ENCODE measurements around the gene SEMA4A.

Gene SEMA4A

GRCh38 chr1:156136970-156137483 is 16.4 kb upstream of the SEMA4A start:
- no peak for DNase-seq

GRCh38 chr1:156138458-156138867 is 14.9 kb upstream of the SEMA4A start:
- no peak for DNase-seq

GRCh38 chr1:156140879-156141707 is 12.3 kb upstream of the SEMA4A start:
- no peak for DNase-seq

- no peak for DNase-seq
These were observed 9.5 kb upstream of the SEMA4A start for GRCh38 chr1:156143765-156144489.

GRCh38 chr1:156144742-156145141 is 8.6 kb upstream of the SEMA4A start:
- no peak for DNase-seq

GRCh38 chr1:156145650-156146019 is 7.8 kb upstream of the SEMA4A start:
- no peak for DNase-seq

DNA sequence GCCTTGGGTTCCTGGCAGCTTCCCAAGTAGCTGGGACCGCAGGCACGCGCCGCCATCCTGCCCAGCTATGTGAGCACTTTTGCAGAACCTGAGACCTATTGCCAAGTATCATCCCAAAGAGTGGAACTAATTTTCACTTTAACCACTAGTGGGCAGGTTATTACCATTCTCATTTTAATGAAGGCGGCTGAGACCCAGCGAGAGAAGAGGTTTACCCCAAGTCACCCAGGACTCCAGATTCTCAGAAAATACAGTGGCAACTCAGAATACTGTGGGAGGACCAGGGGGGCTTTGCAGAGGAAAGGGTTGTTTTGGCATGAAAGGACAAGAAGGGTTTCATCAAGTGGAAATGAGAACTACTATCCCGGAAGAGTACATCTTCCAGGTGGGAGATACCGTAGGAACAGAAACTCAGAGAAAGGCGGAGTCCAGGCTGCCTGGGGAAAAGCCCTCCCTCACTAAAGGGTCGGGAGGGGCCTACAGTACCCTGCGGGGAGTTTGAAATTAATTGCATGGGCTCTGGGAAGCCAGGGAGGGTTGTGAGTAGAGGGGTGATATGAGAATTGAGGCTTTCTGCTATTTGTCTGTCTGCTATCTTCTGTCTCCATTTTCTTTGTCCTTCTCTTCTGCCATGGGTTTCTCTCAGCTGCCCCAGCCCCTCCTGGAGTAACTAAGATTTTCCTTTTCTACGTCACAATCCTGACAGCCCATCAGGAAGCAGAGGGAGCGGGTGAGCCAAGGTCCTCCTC is 7.2 kb upstream of the SEMA4A start:
- DNase-seq, result peak in 1 of 2 donors; percentile 85

GRCh38 chr1:156146769-156147405 is 6.5 kb upstream of the SEMA4A start:
- DNase-seq, result peak in 1 of 2 donors; percentile 45

- no peak for DNase-seq
These were observed 5.2 kb upstream of the SEMA4A start for GRCh38 chr1:156148216-156148615.

DNA sequence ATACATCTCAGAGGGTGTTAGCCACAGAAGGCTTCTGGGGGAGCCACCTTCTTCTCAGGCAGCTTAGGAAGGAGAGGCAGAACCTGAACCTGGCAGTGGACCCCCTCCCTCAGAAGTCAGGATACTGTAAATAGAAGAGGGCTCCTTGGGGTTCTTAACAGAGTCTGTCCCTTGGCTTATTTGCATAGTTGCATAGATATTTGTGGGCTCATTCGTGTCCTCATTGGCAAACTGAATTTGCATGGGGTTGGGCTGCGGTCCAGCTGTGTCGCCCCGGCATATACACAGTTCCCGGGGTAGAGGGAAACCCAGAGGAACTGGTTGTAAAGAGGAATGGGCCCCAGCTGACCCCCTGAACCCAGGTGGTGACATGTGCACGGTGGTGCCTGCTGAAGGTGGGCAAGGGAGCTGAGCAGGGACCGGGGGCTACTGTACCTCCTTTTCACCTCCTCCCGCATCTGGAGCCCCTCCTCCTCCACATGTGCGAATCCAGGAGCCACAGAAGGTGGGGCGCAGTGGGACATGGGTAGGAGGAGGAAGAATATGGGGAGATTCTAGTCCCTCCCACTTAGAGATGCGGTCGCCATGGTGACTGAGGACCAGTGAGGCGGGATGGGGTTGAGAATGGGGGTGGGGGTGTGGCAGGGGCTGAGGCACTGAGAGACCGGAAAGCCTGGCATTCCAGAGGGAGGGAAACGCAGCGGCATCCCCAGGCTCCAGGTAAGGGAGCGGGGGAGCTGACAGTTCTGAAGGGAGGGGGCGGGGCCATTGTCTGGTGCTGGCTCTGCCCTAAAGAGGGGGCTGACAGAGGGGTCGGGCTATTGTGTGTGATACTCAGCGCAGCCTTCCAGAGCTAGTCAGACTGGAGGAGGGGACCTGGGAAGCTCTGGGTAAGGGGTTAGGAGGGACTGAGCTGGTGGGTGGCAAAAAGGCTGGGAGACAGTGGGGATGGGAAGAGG is 3.7 kb upstream of the SEMA4A start:
- DNase-seq, result no peak

DNA sequence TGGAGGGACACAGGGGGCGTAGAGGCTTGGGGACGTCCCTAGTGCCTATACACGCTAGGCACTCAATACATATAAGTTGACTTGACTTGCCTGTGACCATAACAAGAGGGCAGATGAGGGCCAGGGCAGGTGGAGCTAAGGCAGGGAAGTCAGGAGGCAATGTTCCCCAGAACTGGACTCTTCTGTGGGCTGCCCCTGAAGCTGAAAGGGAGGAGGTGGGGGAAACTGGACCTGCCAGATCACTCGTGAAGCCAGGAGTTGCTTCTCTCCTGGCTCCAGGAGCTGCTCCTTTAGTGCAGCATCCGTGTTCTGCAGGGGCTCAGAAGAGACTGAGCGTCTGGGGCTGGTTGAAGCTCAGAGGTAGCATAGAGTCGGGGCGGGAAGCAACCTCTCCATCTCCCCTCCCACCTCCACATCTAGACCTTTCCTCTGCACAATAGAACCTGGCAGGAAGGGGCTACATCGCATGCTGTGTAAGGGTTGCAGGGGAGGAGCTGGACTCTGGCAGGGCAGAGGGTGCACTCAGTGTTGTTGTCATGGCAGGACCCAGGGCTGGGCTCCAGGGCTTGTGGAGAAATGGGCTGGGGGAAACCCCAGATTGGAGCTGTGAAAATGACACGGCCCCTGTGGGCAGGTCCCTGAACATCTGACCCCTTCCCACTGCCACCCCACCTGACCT is 2.9 kb upstream of the SEMA4A start:
- no peak for DNase-seq

- no peak for DNase-seq
These were observed 2.2 kb upstream of the SEMA4A start for GRCh38 chr1:156151093-156151688.

GRCh38 chr1:156152628-156153027 is 757 bp upstream of the SEMA4A start:
- DNase-seq, result no peak

DNA sequence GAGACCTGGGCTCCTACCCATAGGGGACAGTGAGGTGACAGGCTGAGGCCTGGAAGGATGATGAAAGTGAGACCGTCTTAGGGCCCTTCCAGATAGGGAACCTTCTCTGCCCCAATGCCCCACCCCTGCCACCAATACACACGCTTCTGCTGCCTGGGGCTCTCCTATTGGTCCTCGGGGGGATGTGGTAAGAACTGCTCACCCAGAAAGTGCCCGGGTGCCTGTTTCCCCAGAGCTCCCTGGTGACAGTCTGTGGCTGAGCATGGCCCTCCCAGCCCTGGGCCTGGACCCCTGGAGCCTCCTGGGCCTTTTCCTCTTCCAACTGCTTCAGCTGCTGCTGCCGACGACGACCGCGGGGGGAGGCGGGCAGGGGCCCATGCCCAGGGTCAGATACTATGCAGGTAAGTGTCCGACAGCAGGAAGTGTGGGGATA is 948 bp downstream of the SEMA4A start:
- DNase-seq, result no peak

- no peak for DNase-seq
These were observed 2.5 kb downstream of the SEMA4A start for GRCh38 chr1:156155756-156156510.

GRCh38 chr1:156157506-156157905 is 4.1 kb downstream of the SEMA4A start:
- no peak for DNase-seq

GRCh38 chr1:156157966-156158365 is 4.6 kb downstream of the SEMA4A start:
- no peak for DNase-seq

GRCh38 chr1:156160000-156160742 is 6.8 kb downstream of the SEMA4A start:
- DNase-seq, result no peak

GRCh38 chr1:156160743-156161171 is 7.4 kb downstream of the SEMA4A start:
- DNase-seq, result peak; percentile 48 to 75
